Lung microvascular endothelial cell (primary cell): Measurements from ENCODE around the gene TMEM130. TPM values are rescaled to one million over a fixed set of nuclear protein-coding genes. Genes with fewer than 3 reads are reported as not detected.
"Not testable (repeated sequence)": the region's sequence is repeated elsewhere in the genome, so short reads cannot be mapped to it uniquely, and the experiment has no call there.

ENCODE experiments used
- DNase-seq, 2 donors: peaks; one replicate each; pipeline versions ENCODE4 v3.0.0 to v3.0.0-alpha.2; 2010; ENCODE audit warnings: low read depth in 2 of 2
- total RNA-seq: library from RNA; depleted of rRNA; stranded (reverse); fragments of >200 nt; gene quantifications from 2 replicates; pipeline ENCODE4 v1.2.1, GENCODE V29; 2014

The TMEM130 gene
- total RNA-seq, 1 donor from 2014 or later: not detected

DNA sequence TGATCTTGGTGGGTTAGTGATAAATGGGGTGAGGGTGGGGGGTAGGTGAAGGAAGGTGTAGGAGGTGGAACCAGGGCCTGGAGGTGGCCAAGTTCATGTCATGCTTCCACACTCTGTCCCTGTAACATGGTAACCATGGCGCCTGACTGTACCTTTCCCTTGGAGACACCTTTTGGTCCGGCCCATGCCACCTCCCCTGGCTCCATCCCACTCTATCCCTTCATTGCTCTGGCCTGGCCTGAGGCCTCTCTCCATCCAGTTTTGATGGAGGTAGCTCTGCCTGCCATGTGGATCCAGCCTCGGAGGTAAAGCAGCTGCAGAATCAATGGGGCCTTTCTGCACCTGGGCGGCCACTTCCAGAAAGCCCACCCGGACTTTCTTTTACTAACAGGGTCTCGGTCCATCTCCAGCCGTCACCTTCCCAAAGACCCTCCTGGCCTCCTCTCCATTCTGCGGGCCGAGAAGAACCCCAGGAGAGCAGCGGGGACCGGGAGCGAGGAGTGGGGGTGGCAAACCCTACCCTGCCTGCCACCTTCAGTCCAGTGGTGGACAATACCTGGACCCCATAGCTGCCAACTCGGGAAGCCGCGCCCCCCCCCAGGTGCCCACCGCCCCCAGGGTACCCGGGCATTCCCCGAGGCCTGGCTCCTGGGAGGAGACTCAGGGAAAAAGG lies 8.0 kb upstream of the TMEM130 start:
- DNase-seq: no peak

DNA sequence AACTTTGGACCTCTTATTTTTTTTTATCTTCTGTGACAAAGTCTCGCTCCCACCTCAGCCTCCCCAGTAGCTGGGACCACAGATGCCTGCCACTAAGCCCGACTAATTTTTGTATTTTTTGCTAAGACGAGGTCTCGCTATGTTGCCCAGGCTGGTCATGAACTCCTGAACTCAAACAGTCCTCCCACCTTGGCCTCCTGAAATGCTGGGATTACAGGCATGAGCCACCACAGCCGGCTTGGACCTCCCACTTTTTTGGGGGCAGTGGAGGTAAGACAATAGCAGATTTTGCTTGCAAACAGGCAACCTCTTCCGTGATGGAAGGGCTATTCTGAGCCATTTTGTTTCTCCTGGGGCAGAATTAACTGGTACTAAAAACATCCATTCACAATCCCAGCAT lies 7.3 kb upstream of the TMEM130 start:
- DNase-seq: no peak

DNA sequence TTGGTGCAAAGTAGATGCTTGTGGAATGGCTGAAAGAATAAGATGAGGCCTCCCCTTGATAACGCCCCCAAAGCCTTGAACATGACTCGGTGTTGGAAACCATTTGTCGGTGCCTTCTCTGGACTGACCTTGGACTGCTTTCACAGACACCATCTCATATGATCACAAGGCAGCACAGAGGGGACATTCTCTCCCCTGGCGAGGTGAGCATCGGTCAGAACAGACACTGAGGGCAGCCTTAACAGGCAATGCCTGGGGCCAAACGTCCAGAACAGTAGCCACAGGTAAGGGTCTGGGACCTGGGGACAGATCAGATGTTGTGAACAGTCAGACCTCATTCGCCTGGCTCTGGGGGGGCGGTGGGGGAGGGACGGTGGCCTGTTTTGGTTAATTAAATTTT lies 5.7 kb upstream of the TMEM130 start:
- DNase-seq: no peak

DNA sequence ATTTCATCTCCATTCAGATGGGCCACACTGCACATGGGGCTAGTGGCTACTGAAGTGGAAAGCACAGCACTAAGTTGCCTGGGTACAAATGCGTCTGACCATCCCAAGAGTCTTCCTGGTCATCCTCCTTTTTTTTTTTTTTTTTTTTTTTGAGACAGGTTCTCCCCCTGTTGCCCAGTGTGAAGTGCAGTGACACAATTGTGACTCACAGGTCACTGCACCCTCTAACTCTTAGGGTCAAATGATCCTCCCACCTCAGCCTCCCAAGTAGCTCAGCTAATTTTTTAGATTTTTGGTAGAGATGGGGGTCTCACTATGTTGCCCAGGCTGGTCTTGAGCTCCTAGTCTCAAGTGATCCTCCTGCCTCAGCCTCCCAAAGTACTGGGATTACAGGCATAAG lies 5.1 kb upstream of the TMEM130 start:
- DNase-seq: no peak

DNA sequence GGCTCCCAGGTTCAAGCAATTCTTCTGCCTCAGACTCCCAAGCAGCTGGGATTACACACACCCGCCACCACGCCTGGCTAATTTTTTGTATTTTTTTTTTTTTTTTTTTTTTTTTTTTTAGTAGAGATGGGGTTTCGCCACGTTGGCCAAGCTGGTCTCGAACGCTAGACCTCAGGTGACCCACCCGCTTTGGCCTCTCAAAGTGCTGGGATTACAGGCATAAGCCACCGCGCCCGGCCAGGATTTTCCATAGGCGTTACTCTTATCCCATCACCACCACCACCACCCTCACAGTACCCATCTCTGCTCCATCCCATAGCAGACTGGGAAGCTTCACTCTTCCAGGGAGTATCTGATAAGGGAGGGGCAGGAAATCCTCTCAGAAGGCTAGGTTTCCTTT lies 3.8 kb upstream of the TMEM130 start:
- DNase-seq: not testable (repeated sequence)

DNA sequence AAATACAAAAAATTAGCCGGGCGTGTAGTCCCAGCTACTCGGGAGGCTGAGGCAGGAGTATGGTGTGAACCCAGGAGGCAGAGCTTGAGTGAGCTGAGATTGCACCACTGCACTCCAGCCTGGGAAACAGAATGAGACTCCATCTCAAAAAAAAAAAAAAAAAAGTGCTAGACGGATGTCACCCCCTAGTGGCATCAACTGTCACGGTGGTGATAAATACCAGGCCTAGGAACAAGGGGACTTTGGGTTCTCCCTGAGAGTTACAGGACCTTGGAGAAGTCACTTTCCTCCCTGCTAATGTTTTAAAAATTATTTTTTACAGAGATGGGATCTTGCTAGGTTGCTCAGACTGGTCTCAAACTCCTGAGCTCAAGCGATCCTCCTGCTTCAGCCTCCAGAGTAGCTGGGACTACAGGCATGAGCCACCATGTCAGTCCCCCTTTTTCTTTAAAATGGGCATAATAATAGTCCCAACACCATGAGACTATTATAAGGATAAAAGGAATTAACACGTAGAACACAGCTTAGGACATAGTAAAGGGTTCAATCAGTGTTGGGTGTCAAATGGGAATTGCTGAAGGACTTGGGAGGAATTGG lies 2.6 kb upstream of the TMEM130 start:
- DNase-seq: peak in 1 of 2 donors; percentile 56

DNA sequence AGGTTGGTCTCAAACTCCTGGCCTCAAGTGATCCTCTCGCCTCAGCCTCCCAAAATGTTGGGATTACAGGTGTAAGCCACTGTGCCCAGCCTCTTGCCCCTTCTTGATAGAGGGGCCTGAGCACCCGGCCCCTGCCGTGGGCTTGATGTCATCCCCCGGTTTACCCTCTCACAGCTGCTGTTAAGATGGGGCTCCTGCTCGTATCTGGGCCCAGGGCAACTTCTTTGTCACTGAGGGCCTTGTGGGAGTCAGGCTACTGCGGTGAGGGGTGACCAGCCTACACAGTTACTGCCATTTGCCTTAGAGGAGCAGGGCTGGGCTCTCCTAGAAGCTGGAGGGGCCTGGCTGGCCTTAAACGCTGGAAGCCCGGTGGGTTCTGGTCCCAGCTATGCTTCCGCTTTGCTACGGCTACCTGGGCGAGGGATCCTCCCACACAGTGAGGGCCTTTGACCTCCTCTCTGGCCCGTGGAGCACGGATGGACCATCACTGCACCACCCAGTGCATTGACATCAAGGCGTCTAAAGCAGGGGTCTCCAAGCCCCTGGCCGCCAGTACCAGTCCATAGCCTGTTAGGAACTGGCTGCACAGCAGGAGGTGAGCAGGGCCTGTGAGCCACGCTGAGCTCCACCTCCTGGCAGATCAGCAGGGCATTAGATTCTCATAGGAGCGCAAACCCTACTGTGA lies 1.1 kb upstream of the TMEM130 start:
- no peak for DNase-seq

DNA sequence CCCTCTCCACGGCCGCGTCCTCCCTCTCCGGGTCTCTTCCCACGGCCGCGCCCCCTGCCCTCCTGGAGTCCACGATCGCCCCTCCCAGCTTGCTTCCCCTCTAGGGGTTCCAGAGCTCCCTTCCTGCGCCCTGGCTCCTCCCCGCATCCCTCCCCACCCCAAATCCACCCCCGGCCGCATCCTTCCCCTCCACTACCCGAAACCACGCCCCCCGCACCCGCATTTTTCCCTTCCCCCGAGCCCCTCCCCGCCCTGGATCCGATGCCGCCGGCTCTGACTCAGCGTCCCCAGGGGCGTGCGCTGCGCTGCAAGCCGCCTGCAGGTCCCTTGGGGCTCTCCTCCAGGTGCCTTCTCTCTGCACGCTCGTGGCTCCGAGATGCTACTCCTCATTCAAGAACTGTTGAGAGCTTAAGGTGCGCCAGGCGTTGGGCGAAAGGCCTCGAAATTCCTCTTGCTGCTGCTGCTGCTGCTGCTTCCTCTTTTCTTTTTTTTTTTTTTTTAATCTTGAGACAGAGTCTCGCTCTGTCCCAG lies 372 bp upstream of the TMEM130 start:
- no peak for DNase-seq

DNA sequence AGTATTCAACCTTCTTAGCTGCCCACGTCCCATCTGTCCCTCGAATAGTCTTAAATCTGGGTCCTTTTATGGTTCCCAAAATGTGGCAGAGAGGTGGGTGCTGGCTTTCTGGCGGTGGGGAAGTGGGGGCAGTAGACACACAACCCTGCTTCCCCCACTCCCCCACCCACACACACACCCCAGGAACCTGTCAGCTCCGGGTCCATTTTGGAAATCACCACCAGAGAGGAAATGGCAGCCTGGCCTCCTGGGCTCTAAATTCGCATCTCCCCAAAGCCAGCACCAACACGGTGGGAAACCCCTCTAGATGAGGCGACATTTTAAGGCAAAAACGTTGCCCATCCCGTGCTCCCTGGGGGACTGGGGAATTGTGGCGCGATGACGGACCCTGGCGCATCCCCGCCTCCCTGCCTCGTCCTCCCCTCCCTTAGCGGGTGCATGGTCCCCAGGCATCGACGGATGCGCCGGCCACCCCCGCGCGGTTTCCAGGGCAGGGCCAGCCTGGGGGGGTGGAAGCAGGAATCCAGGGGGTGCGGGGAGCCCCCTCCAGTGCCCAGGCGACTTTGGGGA lies 702 bp downstream of the TMEM130 start:
- no peak for DNase-seq

DNA sequence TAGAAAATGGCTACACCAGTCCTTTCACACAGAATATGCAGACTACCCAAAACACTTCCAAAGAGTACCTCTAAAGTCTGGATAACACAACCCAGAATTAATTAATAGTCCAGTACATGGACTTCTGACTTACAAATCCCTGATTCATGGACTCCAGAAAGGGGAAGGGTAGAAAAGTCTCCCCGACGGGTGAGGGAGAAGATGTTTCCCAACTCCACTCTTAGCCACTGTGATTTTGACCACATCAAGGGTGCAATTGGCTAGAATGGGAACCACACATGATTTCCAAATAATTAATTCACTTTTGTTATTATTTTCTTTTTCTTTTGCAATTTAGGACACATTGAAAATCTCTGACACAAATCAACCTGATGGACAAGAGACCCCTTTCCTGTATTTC lies 1.4 kb downstream of the TMEM130 start:
- no peak for DNase-seq

DNA sequence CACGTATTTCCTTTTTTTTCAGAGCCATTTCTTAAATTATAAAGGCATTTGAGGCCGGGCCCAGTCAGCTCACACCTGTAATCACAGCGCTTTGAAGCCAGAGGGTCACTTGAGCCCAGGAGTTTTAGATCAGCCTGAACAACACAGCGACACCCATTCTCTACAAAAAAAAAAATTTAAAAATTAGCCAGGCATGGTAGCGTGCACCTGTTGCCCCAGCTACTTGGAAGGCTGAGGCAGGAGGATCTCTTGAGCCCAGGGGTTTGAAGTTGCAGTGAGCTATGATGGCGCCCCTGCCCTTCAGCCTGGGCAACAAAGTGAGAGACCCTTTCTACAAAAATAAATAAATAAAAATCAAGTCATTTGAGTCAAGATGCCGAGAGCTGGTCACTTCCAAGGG lies 3.0 kb downstream of the TMEM130 start:
- DNase-seq: no peak

DNA sequence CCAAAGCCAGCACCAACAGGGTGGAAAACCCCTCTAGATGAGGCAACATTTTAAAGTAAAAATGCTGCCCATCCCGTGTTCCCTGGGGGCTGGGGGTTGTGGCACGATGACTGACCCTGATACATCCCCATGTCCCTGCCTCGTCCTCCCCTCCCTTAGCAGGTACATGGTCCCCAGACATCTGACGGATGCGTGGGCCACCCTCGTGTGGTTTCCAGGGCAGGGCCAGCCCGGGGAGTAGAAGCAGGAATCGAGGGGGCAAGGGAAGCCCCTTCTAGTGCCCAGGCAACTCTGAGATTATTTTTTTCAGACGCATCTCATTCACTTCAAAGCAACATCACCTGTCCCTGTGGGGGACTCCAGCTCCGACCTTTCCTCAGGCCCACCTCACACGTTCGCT lies 3.5 kb downstream of the TMEM130 start:
- DNase-seq: no peak

DNA sequence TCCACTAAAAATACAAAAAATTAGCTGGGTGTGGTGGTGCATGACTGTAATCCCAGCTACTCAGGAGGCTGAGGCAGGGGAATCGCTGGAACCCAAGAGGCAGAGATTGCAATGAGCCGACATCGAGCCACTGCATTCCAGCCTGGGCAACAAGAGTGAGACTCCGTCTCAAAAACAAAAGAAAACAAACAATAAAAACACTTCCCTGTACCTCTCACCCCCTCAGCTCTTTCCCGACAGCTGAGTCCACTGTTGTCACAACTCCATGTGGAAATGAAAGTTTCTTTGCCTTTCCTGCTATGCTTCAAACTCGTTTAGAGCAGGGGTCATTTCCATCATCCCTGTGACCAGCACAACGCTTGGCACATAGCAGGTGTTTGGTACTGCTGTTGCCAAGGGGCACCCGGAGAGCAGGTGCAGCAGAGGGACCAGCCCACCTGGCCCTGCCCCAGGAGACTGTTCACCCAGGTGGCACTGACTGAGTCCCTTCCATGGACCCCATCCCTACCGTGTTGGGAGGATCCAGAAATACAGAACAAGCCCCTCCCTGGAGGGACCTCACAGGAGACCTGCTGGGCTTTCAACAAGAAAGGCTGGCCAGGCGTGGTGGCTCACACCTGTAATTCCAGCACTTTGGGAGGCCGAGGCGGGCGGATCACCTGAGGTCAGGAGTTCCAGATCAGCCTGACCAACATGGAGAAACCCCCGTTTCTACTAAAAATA lies 4.9 kb downstream of the TMEM130 start:
- peak in 1 of 2 donors; percentile 22 for DNase-seq

DNA sequence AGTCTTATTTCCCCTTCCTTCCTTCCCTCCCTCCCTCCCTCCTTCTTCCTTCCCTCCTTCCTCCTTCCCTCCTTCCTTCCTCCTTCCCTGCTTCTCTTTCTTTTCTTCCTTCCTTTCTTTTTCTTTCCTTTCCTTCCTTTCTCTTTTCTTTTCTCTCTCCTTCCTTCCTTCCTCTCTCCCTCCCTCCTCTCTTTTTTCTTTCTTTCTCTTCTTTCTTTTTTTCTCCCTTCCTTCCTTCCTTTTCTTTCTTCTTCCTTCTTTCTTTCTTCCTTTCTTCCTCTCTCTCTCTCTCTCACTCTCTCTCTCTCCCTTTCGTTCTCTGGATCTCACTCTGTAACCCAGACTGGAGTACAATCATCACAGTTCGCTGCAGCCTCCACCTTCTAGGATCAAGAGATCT lies 6.2 kb downstream of the TMEM130 start:
- DNase-seq: no peak

DNA sequence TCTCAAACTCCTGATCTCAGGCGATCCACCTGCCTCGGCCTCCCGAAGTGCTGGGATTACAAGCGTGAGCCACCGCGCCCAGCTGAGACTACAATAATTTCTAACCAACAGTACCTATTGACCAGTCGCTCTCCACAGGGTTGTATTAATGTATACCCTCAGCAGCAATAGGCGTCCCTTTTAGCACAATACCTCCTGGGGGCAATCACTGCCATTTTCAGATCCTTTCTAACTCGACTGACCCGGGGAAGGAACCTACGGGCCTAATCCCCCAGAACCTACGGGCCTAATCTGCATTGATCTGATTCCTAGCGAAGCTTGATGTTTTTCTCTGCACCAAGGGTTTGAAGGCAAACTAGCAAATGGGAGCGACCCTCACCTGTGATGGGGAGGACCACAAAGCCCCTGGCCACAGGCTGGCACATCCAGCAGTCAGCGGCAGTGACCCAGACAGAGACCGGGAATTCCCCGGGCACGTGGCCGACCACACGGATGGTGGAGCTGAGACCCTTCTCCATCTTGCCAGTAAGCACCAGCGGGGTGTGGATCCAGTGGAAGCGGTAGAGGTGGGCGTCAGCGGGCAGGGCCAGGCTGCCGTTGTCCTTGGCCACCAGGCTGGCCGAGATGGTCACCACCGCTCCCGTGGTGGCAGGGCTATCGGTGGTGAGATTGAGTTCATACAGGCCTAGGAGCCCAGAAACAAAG lies 6.9 kb downstream of the TMEM130 start:
- no peak for DNase-seq

DNA sequence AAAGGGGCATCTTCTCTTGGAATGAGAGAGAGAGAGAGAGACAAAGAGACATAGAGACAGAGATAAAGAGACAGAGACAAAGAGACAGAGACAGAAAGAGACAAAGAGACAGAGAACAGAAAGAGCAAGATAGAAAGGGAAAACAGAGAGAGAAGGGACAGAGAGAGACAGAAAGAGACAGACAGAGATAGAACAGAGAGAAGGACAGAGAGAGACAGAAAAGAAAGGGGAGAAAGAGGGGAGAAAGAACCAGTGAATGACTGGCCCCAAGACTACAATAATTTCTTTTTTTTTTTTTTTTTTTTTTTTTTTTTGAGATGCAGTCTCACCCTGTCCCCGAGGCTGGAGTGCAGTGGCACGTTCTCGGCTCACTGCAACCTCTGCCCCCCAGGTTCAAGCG lies 7.6 kb downstream of the TMEM130 start:
- DNase-seq: no peak

DNA sequence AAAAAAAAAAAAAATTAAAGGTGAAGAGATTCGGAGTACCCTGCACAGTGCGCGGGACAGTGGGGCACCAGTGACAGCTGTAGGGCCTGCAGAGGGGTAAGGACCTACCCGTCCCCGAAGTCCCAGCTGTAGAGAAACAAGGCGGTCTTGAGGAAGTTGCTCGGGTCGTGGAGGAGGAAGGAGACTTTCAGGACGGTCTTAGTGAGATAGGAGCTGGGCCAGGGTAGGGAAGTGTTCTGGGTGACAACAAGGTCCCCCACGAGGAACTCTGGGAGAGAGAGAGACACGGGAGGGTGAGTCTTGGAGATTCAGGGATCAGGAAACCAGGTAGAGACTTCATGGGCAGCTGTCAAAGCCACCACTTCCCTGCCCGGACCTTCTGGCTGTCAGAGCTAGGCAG lies 9.7 kb downstream of the TMEM130 start:
- DNase-seq: no peak

DNA sequence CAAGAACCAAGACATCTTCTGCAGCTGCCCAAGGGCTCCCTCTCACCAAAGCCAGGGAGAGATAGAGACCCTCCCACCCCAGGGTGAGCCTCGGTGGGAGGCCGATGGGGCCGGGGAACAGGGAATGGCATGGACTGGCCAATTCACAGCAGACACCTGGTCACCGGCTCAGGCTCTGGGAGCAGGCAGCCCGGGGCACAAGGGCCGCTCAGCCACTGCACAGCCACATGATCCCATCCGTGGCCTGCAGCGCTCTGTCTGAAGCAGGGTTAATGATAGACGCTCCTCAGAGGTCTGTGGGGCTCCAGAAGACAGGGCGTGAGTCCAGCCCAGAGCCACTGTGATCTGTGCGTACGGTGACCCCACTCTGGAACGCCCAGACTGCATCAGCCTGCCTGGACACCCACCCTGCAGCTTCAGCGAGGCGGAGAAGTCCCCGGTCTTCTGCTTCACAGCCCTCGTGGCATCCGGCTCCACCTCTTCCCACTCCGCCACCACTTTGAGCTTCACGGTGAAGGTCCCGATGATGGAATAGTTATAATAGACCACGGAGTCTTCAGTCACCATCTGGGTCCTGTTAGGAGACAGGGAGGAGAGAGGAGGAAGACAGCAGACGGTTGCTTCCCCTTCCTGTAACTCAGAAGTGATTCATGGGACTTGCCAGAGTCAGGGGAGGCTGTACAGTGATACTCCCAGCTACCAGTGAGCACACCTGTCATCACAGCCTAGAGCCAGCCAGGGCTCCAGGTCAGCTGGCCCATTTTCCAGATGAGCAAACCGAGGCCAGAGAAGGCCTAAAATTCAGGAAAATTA lies 14.0 kb downstream of the TMEM130 start:
- no peak for DNase-seq

DNA sequence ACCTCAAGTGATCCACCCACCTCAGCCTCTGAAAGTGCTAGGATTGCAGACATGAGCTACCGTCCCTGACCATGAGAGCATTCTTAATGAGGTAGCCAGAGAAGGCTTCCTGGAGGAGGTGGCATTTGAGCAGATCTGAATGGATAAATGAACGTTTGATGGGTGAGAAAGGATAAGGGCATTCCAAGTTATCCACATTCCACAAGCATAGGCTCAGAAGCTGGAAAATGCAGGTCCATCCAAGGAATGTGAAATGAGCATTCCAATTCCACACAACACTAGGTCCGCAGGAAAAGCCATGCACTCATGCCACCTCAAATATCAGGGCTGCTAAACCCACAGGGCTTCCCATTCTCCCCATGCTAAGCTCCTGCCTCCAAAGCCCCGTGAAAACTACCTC lies 17.0 kb downstream of the TMEM130 start:
- DNase-seq: no peak

DNA sequence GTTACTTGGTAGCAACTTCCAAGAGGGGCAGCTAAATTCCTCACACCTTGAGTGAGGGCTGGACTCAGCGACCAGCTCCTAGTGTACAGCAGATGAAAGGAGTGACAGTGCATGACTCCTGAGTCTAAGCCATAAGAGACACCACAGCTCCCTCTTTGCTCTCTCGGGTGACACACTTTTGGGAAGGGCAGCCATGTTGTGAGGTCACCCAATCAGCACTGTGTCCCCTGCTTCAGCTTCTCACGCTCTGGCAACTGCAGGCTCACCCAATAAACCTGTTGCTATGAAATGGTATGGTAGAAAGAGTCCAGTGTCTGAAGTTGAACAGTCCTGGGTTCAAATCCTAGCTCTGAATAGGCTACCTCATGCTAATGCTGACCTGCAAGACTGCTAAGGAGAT lies 20.9 kb downstream of the TMEM130 start:
- no peak for DNase-seq
